H4 (cell line): ENCODE results near the gene CUX1. TPM values are rescaled to one million over a fixed set of nuclear protein-coding genes. Genes with fewer than 3 reads are reported as not detected.

ENCODE experiments used
- DNase-seq: peaks from one replicate; pipeline ENCODE4 v3.0.0-alpha.2; 2015; ENCODE audit warnings: low spot score
- total RNA-seq: library from RNA; depleted of rRNA; stranded (reverse); fragments of >200 nt; shearing (Covaris generic); gene quantifications from 2 replicates; pipeline ENCODE4 v1.2.3, GENCODE V29; 2014

CUX1 gene
- total RNA-seq, 1 experiment from 2014 or later = 20.1 TPM

- no peak for DNase-seq
These were observed 78.9 kb downstream of the CUX1 start for GRCh38 chr7:101896316-101896715.

DNA sequence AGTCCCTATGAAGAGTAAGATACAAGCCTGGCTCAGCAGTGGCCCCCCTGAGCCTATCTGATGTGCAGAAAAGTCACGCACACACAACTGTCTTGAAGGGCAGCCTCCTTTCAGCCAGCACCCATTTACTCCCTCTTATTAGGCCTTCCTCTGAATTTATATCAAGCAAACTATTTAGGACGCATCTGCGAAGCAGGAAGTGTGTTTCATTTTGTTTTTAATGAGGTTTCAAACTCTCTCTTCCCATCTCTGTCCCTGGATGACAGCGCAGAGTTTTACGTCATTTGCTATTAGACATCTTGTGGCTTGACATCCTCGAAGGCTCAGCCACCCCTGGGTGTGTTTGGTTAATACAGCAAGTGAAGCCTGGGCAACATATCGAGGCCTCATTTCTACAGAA lies 79.5 kb downstream of the CUX1 start:
- DNase-seq = no peak

- no peak for DNase-seq
These were observed 80.7 kb downstream of the CUX1 start for GRCh38 chr7:101898106-101898505.

GRCh38 chr7:101899616-101900015 lies 82.2 kb downstream of the CUX1 start:
- no peak for DNase-seq

DNA sequence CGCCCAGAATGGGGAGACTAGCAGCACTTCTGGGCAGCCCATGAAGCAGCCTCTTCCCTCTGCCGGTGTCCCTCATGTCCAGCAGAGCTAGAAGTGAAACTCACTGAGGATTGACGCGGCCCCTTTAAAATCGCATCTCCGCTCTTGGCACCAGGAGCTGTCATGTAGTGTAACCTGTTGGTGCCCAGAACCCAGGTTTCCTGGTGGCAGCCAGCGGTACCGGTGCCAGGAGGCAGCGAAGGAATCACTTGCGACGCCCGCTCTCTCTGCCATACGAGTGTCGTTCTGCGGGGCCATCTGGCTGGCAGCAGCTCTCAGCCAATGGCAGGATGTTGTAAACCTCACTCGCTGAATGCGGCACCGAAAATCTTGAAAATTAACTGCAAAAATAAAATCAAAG lies 82.7 kb downstream of the CUX1 start:
- DNase-seq = no peak

DNA sequence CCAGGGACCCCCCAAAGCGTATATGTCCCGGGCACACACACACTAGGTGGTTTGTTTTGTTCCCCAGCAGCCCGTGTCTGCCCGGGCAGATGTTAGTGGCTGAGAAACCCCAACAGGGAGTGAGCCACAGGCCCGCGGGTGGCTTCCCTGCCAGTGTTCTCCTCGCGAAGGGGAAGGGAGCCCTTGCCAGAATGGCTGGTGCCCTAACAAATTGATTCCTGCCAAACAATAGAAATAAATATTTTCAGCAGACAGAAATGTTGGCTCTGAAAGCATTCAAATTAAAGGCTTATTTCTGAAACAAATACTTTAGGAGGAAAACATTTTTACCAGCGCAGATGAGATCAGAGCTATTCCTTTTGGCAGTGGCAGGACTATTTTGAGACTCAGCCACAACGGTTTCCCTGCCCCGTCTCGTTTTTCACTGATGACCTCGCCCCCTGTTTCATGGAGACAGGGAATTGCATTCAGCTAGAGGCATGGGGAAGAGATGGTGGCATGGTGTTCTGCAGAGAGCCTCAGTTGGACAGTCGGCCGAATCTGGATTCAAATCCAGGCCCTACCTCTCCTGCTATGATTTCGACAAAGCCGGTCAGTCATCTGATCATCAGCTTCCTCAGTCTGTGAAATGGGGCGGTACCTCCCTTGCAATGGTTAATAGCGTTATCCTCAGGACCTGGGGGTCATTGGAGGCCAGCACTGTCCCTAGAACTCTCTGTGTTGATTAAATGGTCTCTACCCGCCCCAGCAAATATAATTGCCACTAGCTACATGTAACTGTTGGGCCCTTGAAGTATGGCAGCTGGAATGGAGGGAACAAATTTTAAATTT lies 84.5 kb downstream of the CUX1 start:
- no peak for DNase-seq

GRCh38 chr7:101902680-101903514 lies 85.5 kb downstream of the CUX1 start:
- DNase-seq = no peak

GRCh38 chr7:101903515-101903868 lies 86.1 kb downstream of the CUX1 start:
- no peak for DNase-seq

GRCh38 chr7:101904019-101904418 lies 86.6 kb downstream of the CUX1 start:
- no peak for DNase-seq

- DNase-seq = no peak
These were observed 87.9 kb downstream of the CUX1 start for GRCh38 chr7:101905203-101905865.

- no peak for DNase-seq
These were observed 89.1 kb downstream of the CUX1 start for GRCh38 chr7:101906291-101907240.

DNA sequence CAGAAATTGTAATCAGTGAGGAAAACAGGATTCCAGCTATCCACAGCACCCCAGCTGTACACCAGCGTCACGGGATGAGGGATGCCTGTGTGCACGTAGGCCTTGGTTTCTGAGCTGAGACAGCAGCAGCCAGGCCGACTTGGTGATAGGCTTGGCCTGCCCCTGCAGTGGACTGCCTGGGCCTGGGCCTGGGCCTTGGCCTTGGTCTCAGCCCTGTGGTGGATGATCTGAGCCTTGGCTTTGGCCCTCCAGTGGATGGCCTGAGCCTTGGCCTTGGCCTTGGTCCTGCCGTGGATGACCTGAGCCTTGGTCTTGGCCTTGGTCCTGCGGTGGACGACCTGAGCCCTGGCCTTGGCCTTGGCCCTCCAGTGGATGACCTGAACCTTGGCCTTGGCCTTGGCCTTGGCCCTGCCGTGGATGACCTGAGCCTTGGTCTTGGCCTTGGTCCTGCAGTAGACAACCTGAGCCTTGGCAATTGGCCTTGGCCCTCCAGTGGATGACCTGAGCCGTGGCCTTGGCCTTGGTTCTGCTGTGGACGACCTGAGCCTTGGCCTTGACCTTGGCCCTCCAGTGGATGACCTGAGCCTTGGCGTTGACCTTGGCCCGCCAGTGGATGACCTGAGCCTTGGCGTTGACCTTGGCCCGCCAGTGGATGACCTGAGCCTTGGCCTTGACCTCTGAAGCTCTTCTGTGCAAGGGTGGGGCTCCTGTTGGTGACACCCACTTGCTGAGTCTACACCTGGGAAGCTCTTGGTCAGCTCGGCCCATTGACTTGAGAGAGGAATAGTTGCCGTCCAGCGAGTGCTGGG lies 93.8 kb downstream of the CUX1 start:
- DNase-seq = no peak

GRCh38 chr7:101911800-101912715 lies 94.6 kb downstream of the CUX1 start:
- no peak for DNase-seq

DNA sequence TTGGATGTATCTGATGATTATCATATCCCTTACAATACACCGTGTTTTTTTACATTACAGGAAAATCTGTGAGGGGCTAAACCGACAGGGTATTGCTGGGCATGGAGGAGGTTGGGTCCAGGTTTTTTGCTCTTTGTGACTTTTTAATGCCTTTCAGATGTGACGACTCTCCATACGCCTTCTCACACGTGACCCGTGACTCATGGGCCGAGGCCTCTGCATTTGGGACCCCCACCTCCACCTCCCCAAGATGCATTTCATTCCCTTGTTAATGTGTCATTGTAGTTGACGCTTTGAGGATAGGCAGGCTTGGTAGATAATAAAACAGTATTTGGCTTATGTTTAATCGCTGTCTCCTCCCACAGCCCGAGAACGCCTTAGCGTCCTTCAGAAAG lies 95.3 kb downstream of the CUX1 start:
- no peak for DNase-seq

DNA sequence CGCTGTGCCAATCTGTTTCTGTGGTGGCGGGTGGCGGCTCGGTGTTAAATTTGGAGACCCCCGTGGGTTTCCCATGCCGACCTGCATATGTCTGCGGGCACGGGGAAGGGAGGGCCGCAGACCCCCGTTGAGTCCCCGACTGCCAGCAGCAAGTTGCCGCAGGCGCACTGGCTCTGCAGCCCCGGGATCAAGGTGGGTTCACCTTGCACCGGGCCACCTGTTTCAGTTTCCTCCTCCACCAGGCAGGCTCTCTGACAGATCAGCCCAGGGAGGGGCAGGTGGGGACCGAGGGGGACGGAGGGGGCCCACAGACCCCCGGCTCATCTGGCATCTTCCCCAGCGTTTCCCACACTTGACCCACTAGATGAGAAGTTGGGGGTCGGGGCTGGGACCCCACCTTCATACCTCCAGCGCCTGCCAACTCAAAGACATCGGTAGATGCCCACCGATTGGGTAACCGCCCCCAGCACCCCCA lies 95.9 kb downstream of the CUX1 start:
- DNase-seq = no peak

- no peak for DNase-seq
These were observed 96.4 kb downstream of the CUX1 start for GRCh38 chr7:101913851-101914250.

- no peak for DNase-seq
These were observed 97.6 kb downstream of the CUX1 start for GRCh38 chr7:101915000-101915399.

DNA sequence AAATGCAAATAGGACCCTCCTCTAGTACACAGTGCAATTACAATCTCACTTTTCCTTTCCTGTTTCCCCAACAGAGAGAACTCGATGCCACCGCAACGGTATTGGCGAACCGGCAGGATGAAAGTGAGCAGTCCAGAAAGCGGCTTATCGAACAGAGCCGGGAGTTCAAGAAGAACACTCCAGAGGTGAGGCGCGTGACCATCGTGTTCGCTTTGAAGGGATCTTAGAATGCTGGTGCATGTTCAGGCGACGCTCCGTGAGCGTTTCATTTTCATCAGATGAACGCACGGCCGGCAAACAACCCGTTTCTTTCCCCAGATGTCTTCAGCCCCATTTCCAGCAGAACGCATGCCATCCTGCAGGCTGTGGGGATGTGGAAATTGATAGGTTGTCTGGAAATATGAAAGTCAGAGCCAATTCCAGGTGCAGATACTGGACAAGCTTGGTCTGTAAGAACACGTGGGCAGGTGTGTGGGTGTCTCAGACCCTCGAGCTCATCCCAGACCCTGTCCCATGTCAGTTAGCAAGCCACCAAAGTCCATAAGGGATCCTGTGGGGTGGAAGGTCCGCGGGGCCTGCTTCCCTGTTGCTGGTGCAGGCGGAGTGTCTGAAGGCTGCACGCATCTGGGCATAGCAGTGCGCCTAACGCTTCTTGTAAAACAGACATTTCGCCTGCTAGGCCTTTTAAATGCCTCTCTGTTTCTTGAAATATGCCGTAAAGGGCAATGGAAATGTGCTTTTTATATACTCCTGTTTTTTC lies 98.8 kb downstream of the CUX1 start:
- no peak for DNase-seq

- no peak for DNase-seq
These were observed 99.5 kb downstream of the CUX1 start for GRCh38 chr7:101916876-101917275.
